ENCODE data around the gene MYBPH.

DNA sequence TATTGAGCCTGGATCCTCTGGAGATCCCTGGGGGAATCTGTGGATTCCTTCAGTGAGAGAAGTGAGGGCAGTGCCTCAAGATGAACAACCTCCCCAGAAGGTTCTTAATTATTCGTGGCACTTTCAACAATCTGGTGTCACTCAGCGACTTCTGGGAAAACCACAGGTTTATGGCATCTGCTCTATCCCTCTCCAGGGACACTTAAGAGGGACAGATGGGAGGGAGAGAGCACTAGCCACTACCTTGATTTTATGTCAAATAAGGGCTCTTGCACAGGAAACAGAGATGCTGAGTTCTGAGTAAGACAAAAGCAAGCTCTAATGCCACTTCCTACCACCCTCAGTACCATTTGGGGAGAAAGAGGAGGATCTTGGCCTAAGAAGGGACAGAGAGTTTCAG, 32.1 kb upstream of the MYBPH start:
- TF ChIP-seq, protein P1, sequence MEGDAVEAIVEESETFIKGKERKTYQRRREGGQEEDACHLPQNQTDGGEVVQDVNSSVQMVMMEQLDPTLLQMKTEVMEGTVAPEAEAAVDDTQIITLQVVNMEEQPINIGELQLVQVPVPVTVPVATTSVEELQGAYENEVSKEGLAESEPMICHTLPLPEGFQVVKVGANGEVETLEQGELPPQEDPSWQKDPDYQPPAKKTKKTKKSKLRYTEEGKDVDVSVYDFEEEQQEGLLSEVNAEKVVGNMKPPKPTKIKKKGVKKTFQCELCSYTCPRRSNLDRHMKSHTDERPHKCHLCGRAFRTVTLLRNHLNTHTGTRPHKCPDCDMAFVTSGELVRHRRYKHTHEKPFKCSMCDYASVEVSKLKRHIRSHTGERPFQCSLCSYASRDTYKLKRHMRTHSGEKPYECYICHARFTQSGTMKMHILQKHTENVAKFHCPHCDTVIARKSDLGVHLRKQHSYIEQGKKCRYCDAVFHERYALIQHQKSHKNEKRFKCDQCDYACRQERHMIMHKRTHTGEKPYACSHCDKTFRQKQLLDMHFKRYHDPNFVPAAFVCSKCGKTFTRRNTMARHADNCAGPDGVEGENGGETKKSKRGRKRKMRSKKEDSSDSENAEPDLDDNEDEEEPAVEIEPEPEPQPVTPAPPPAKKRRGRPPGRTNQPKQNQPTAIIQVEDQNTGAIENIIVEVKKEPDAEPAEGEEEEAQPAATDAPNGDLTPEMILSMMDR (IDR thresholded peaks at IDR 0.05), result no peak
- no peak for TF ChIP-seq EZH2 (IDR thresholded peaks at IDR 0.05; ENCODE audit: borderline replicate concordance, insufficient read depth, low read depth, low read length, poor library complexity, severe bottlenecking)

All from B cell (primary cell).